OCI-LY7 (cell line): ENCODE results near the gene NOXA1. TPM values are rescaled to one million over a fixed set of nuclear protein-coding genes. Genes with fewer than 3 reads are reported as not detected.

Source experiments
- BruUV-seq: library from RNA; stranded (reverse); fragments of 400-500 nt; replicated peaks from 2 replicates; lab custom pipeline; 2021; lab: Mats Ljungman, UMichigan
- CTCF ChIA-PET: fragments of 300-600 bp; sonication (Branson Sonifier 250); formaldehyde crosslinking; loops from one replicate; lab custom pipeline; 2022; ENCODE audit warnings: antibody characterized with exemption; ENCODE audit not compliant: unreplicated experiment; lab: Charles Lee
- POLR2A ChIA-PET: fragments of 300-600 bp; sonication (Branson Sonifier 250); formaldehyde crosslinking; loops from one replicate; lab custom pipeline; 2022; ENCODE audit warnings: antibody characterized with exemption; lab: Charles Lee
- DNase-seq: peaks from one replicate; pipeline ENCODE4 v3.0.0-alpha.2; 2015; ENCODE audit warnings: low spot score
- H2AFZ ChIP-seq: fragments of 200-600 bp; sonication (generic), shearing (Covaris generic); 2 replicates; pipeline ENCODE4 v1.6.1; 2014; ENCODE audit warnings: mild to moderate bottlenecking, antibody characterized with exemption, low read length, moderate library complexity
- H3K27ac ChIP-seq: fragments of 200-600 bp; sonication (generic); 2 replicates; pipeline ENCODE4 v1.5.1; 2014; ENCODE audit warnings: mixed run types, low read depth, mild to moderate bottlenecking, moderate library complexity, low read length, inconsistent platforms; ENCODE audit not compliant: poor library complexity, severe bottlenecking
- H3K36me3 ChIP-seq: fragments of 200-600 bp; sonication (generic); 2 replicates; pipeline ENCODE4 v1.6.1; 2014; ENCODE audit warnings: mild to moderate bottlenecking, antibody characterized with exemption, low read length, moderate library complexity, mixed read lengths; ENCODE audit not compliant: insufficient read depth
- H3K4me1 ChIP-seq: fragments of 200-600 bp; sonication (generic); 2 replicates; pipeline ENCODE4 v1.5.1; 2014; ENCODE audit warnings: mild to moderate bottlenecking, low read length; ENCODE audit not compliant: insufficient read depth, poor library complexity, severe bottlenecking
- H3K4me2 ChIP-seq: fragments of 200-600 bp; sonication (generic); 2 replicates; pipeline ENCODE4 v1.6.1; 2014; ENCODE audit warnings: mild to moderate bottlenecking, low read length
- H3K4me3 ChIP-seq: fragments of 200-600 bp; sonication (generic); 2 replicates; pipeline ENCODE4 v1.5.1; 2014; ENCODE audit warnings: mild to moderate bottlenecking, low read depth, low read length; ENCODE audit not compliant: poor library complexity, severe bottlenecking
- H3K79me2 ChIP-seq: fragments of 200-600 bp; sonication (generic); 2 replicates; pipeline ENCODE4 v1.6.1; 2016; ENCODE audit warnings: low read depth, mild to moderate bottlenecking, low read length, moderate library complexity, mixed read lengths; ENCODE audit not compliant: insufficient read depth
- H3K9me2 ChIP-seq: fragments of 200-600 bp; sonication (generic); 2 replicates; pipeline ENCODE4 v1.6.1; 2016; ENCODE audit warnings: mild to moderate bottlenecking, low read length, mixed read lengths; ENCODE audit not compliant: insufficient read depth
- H3K9me3 ChIP-seq: fragments of 200-600 bp; sonication (generic); 2 replicates; pipeline ENCODE4 v1.6.1; 2014; ENCODE audit warnings: mild to moderate bottlenecking, mixed run types, low read length, mixed read lengths
- H4K20me1 ChIP-seq: fragments of 200-600 bp; sonication (generic); 2 replicates; pipeline ENCODE4 v1.6.1; 2014; ENCODE audit warnings: mild to moderate bottlenecking, antibody characterized with exemption, low read length, moderate library complexity, mixed read lengths; ENCODE audit not compliant: insufficient read depth
- EZH2phosphoT487 ChIP-seq: fragments of 200-600 bp; sonication (generic); IDR thresholded peaks from 2 replicates; pipeline ENCODE4 v1.6.1; 2018; ENCODE audit warnings: low read depth, borderline replicate concordance, mild to moderate bottlenecking, mixed run types, antibody characterized with exemption, low read length, moderate library complexity, mixed read lengths
- intact Hi-C: fragments of 100-400 bp; cut with micrococcal nuclease; formaldehyde crosslinking; loops from one replicate; pipeline ENCODE4 v1.10.0; 2022; ENCODE audit not compliant: unreplicated experiment
- total RNA-seq, 2 experiments: library from RNA; depleted of rRNA in 1 of 2; stranded (reverse); fragments of >200 nt in 1 of 2; shearing (Covaris generic) in 1 of 2; gene quantifications; 2 replicates each; pipeline ENCODE4 v1.2.3, GENCODE V29; 2014 to 2022
- TF ChIP-seq, protein P1 (sequence below): fragments of 200-600 bp; sonication (generic); conservative IDR thresholded peaks from 2 replicates; pipeline ENCODE4 v1.5.1; 2014; ENCODE audit warnings: mild to moderate bottlenecking, antibody characterized with exemption, low read length, moderate library complexity, mixed read lengths

The NOXA1 gene
- total RNA-seq, 2 experiments from 2014 or later = not detected

GRCh38 chr9:137423514-137424291, 510 bp downstream of the NOXA1 start:
- Histone ChIP-seq H3K36me3 (no peaks in the 10 kb centered on the region), H3K4me1 (peaks cover 13% of the 10 kb centered on the region), H3K9me2 (no peaks in the 10 kb centered on the region), H3K9me3 (no peaks in the 10 kb centered on the region), H3K4me3 (no peak overlapping the region), H3K79me2 (peaks cover 19% of the 10 kb centered on the region; the same call in 1 of the 2 replicates), H3K4me2 (no peak overlapping the region), H3K27ac (no peak overlapping the region), H4K20me1 (no peaks in the 10 kb centered on the region), H2AFZ (no peak overlapping the region)
- no TSS peak for BruUV-seq
- POLR2A ChIA-PET = no interaction called here
- TF ChIP-seq, protein P1, sequence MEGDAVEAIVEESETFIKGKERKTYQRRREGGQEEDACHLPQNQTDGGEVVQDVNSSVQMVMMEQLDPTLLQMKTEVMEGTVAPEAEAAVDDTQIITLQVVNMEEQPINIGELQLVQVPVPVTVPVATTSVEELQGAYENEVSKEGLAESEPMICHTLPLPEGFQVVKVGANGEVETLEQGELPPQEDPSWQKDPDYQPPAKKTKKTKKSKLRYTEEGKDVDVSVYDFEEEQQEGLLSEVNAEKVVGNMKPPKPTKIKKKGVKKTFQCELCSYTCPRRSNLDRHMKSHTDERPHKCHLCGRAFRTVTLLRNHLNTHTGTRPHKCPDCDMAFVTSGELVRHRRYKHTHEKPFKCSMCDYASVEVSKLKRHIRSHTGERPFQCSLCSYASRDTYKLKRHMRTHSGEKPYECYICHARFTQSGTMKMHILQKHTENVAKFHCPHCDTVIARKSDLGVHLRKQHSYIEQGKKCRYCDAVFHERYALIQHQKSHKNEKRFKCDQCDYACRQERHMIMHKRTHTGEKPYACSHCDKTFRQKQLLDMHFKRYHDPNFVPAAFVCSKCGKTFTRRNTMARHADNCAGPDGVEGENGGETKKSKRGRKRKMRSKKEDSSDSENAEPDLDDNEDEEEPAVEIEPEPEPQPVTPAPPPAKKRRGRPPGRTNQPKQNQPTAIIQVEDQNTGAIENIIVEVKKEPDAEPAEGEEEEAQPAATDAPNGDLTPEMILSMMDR = no peak
- TF ChIP-seq EZH2phosphoT487 = no peak
- intact Hi-C loops = no loop called here
- CTCF ChIA-PET = no interaction called here
- no peak for DNase-seq

- H3K36me3 ChIP-seq = no peaks in the 10 kb centered on the region
- no peak overlapping the region for H3K4me2 ChIP-seq
- CTCF ChIA-PET = no interaction called here
- no peak for TF ChIP-seq EZH2phosphoT487
- TF ChIP-seq, protein P1 = no peak
- BruUV-seq = no TSS peak
- no peak overlapping the region for H2AFZ ChIP-seq
- no peak for DNase-seq
- H3K27ac ChIP-seq = no peak overlapping the region
- no peaks in the 10 kb centered on the region for H4K20me1 ChIP-seq
- intact Hi-C loops = no loop called here
- peaks cover 27% of the 10 kb centered on the region for H3K4me1 ChIP-seq
- H3K9me3 ChIP-seq = no peaks in the 10 kb centered on the region
- peaks cover 13% of the 10 kb centered on the region; the same call in 1 of the 2 replicates for H3K79me2 ChIP-seq
- H3K9me2 ChIP-seq = no peaks in the 10 kb centered on the region
- POLR2A ChIA-PET = no interaction called here
- no peak overlapping the region for H3K4me3 ChIP-seq
Measured at GRCh38 chr9:137426018-137426681, 3.0 kb downstream of the NOXA1 start.
